ENCODE results near the gene MOCS3.

MOCS3 gene

DNA sequence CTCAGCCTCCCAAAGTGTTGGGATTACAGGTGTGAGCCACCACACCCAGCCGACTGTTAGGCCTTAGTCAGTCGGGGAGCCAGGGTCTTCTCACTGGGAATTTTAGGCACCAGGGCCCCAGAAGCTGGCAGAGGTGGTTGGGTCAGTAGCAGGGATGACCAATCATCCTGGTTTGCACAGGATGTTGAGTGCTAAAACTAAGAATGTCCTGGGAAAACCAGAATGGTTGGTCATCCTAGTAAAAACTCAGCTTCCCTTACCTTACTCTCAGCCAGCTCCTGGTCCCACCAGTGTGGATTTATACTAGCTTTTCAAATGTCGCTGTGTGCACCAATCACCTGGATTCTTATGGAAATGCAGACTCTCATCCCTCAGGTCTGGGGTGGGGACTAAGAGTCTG is 32.5 kb downstream of the MOCS3 start:
- in situ Hi-C loops (cut with HindIII; ENCODE audit: low sequenced_read_pairs) = no loop called here
- DNase-seq (ENCODE audit: low read depth) = no peak
- no peak overlapping the region for H3K4me3 ChIP-seq (ENCODE audit: low read depth, low read length)
- TF ChIP-seq, protein P1, sequence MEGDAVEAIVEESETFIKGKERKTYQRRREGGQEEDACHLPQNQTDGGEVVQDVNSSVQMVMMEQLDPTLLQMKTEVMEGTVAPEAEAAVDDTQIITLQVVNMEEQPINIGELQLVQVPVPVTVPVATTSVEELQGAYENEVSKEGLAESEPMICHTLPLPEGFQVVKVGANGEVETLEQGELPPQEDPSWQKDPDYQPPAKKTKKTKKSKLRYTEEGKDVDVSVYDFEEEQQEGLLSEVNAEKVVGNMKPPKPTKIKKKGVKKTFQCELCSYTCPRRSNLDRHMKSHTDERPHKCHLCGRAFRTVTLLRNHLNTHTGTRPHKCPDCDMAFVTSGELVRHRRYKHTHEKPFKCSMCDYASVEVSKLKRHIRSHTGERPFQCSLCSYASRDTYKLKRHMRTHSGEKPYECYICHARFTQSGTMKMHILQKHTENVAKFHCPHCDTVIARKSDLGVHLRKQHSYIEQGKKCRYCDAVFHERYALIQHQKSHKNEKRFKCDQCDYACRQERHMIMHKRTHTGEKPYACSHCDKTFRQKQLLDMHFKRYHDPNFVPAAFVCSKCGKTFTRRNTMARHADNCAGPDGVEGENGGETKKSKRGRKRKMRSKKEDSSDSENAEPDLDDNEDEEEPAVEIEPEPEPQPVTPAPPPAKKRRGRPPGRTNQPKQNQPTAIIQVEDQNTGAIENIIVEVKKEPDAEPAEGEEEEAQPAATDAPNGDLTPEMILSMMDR (IDR thresholded peaks at IDR 0.05; ENCODE audit: low read depth, low read length, missing control alignments) = no peak

DNA sequence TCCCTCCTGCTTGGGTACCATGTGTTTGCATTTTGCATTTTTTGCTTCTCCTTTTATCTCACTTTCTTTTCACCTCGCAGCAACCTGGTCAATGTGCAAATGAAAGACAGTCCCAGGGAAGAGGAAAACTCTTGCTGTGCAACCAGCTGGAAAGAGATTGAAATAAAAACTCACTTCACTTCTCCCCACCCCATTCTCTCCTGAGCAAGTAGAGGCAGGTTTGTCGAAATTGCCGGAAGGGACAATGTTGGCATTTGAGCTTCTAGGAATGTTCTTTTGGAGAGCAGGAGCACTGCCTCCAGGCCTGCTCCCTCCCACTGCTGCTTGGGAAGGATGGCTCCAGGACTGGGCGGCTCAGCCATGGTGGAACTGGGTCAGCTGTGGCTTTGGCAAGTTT is 33.7 kb downstream of the MOCS3 start:
- H3K4me3 ChIP-seq (ENCODE audit: low read depth, low read length) = no peak overlapping the region
- in situ Hi-C loops (cut with HindIII; ENCODE audit: low sequenced_read_pairs) = no loop called here
- DNase-seq (ENCODE audit: low read depth) = no peak
- TF ChIP-seq, protein P1 (IDR thresholded peaks at IDR 0.05; ENCODE audit: low read depth, low read length, missing control alignments) = no peak

DNA sequence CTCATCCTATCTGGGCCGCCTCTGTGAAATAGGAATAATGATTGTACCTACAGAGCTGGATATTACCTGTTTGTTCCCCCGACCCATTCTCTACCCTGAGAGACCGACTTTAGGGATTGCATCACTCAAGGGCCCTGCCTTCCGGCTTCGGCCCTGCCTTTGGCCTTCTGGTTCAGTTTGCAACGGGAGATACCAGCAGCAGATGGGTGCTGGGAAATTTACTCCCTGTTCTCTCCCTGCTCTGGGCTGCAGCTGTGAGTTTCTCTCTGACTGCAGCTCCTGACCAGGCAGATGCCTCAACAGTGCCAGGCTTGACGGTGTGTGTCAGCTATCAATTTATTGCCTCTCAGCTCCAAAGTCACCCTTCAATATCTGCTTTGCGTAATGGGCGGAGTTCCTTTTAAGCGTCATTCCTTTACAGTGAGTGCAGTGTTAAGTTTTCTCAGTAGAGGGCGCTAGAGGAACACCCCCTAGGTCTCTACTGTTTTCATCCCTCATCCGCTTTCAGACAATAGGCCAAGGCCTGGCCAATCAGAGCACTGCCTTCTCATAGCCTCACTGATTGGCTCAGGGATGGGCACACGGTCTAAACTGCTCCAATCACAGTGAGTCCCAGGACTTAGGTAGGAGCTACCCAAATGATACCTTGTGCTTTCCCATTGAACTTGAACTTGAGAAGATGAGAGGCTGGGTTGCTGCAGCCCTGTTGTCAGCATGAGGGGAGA is 34.3 kb downstream of the MOCS3 start:
- TF ChIP-seq, protein P1 (IDR thresholded peaks at IDR 0.05; ENCODE audit: low read depth, low read length, missing control alignments) = peak; percentile 72
- DNase-seq (ENCODE audit: low read depth) = peak; percentile 35
- in situ Hi-C loops (cut with HindIII; ENCODE audit: low sequenced_read_pairs) = no loop called here
- H3K4me3 ChIP-seq (ENCODE audit: low read depth, low read length) = no peak overlapping the region

DNA sequence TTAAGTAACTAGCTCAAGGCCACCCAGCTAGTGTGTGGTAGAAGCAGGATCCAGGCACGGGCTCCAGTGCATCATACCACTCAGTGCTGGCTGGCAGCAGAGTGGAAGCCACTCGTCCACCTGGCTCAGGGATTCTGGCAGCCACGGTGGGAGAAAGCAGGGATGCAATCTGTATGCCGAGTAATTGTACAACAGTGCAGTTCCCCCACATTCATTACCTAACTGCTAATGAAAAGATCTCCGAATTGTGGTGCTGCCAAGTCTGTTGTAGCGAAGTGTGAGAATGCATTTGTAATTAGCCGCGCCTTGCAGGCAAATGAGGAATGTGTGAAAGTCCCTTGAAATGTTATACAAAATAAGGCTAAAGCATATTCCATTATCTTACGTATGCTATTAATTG is 35.3 kb downstream of the MOCS3 start:
- TF ChIP-seq, protein P1 (IDR thresholded peaks at IDR 0.05; ENCODE audit: low read depth, low read length, missing control alignments) = no peak
- in situ Hi-C loops (cut with HindIII; ENCODE audit: low sequenced_read_pairs) = no loop called here
- no peak overlapping the region for H3K4me3 ChIP-seq (ENCODE audit: low read depth, low read length)
- no peak for DNase-seq (ENCODE audit: low read depth)

DNA sequence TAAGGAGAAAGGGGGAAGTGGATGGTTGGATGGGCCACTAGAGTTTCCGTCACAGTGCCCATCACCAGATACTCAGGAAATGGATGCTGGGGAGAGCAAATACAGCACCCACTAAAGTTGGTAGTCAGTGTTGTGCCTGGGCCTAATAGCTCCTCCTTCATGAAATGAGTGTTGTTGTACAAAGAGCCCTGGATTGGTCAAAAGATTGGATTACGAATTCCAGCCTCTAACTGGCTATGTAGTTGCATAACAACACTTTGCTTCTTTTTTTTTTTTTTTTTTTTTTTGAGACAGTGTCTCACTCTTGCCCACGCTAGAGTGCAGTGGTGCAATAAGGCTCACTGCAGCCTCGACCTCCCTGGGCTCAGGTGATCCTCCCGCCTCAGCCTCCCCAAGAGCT is 36.9 kb downstream of the MOCS3 start:
- in situ Hi-C loops (cut with HindIII; ENCODE audit: low sequenced_read_pairs) = no loop called here
- no peak for DNase-seq (ENCODE audit: low read depth)
- H3K4me3 ChIP-seq (ENCODE audit: low read depth, low read length) = no peak overlapping the region
- TF ChIP-seq, protein P1 (IDR thresholded peaks at IDR 0.05; ENCODE audit: low read depth, low read length, missing control alignments) = no peak

DNA sequence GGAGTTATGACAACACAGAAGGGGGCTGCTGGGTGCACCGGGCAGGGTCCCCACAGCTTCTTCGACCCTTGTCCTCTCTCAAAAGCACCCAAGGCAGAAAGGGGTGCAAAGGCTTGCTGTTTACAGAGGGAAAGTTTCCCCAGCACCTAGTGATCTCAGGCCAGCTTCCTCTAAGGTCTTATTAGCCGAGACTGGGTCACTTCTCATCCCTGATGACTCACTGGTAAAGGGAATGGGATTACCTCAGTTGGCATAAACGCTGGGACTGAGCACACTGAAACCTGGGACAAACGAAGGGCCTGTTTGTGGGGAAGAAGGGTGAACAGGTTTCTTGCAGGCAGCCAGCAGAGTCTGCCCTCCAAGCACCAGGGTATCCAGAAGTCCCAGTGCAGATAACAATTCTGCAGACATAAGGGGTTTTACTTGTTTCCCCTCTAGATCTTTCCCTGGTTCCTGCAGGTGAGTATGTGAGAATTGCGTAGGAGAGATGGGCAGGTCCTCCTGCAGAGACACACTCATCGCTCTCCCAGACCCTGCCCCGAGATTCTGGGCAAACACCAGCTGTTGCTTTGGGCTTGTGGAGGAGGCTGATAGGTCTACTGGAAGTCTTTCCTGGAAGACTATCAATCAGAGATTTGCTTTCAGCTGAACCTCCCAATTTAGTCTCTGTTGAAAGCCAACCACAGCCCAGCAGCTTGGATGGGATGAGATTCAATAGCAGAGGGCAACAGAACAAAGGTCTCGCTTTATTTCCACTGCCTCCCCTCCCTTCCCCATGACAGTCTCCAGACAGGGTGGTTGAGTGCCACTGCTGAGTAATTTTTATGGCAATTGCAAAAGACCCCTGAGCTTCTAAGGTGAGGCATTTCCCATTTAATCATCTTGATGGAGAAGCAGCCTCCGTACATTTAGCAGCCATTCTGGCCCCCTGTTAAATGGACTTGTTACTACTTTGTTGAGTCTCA is 38.6 kb downstream of the MOCS3 start:
- DNase-seq (ENCODE audit: low read depth) = no peak
- in situ Hi-C loops (cut with HindIII; ENCODE audit: low sequenced_read_pairs) = no loop called here
- no peak overlapping the region for H3K4me3 ChIP-seq (ENCODE audit: low read depth, low read length)
- TF ChIP-seq, protein P1 (IDR thresholded peaks at IDR 0.05; ENCODE audit: low read depth, low read length, missing control alignments) = no peak
